Glutamatergic neuron (in vitro differentiated cells): Measurements from ENCODE around the gene ACOX2. TPM values are rescaled to one million over a fixed set of nuclear protein-coding genes. Genes with fewer than 3 reads are reported as not detected.

Source experiments
- DNase-seq: peaks from one replicate; pipeline ENCODE4 v3.0.0; 2022
- H3K27ac Mint-ChIP-seq: one replicate; pipeline ENCODE4 v1.8.0; 2020; ENCODE audit warnings: mild to moderate bottlenecking, mixed read lengths, inconsistent platforms; ENCODE audit not compliant: unreplicated experiment
- H3K27me3 Mint-ChIP-seq: one replicate; pipeline ENCODE4 v1.8.0; 2020; ENCODE audit warnings: mild to moderate bottlenecking, moderate library complexity, mixed read lengths, inconsistent platforms; ENCODE audit not compliant: unreplicated experiment
- H3K36me3 Mint-ChIP-seq: one replicate; pipeline ENCODE4 v1.8.0; 2020; ENCODE audit warnings: mild to moderate bottlenecking, mixed read lengths, inconsistent platforms; ENCODE audit not compliant: unreplicated experiment
- H3K4me1 Mint-ChIP-seq: one replicate; pipeline ENCODE4 v1.8.0; 2020; ENCODE audit warnings: mild to moderate bottlenecking, low read depth, mixed read lengths, inconsistent platforms; ENCODE audit not compliant: unreplicated experiment
- H3K4me3 Mint-ChIP-seq: one replicate; pipeline ENCODE4 v1.8.0; 2020; ENCODE audit warnings: mild to moderate bottlenecking, mixed read lengths, inconsistent platforms; ENCODE audit not compliant: unreplicated experiment
- H3K9me3 Mint-ChIP-seq: one replicate; pipeline ENCODE4 v1.8.0; 2020; ENCODE audit warnings: mild to moderate bottlenecking, moderate library complexity, mixed read lengths, inconsistent platforms; ENCODE audit not compliant: unreplicated experiment
- total RNA-seq: library from RNA; stranded (reverse); fragmentation: NEBNext Ultra II Directional; extraction: Animal tissue kit (Norgen Biotek cat#: 25700); gene quantifications from one replicate; pipeline ENCODE4 v1.2.1, GENCODE V29; 2021; ENCODE audit not compliant: unreplicated experiment
- TF ChIP-seq, protein P1 (sequence below): fragments of 200-600 bp; sonication (generic); IDR thresholded peaks from one replicate; pipeline ENCODE4 v1.5.0; 2021; ENCODE audit not compliant: partially characterized antibody, unreplicated experiment

Gene ACOX2
- total RNA-seq, 1 donor from 2014 or later, result 0.59 TPM

DNA sequence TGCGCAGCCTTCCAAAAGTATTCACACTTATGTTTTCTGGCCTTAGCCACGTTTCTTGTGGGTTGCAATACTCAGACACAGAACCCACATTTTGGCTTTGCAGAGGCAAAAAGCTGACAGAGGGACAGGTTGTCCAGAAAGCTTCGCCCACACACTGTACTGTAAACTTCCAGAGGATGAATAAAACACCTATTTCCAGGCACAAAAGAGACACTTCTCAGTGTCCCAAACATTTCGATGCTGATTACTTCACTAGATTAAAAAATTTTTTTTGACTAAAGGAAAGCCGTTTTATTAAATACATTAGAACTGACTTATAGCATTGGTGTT lies 73.1 kb downstream of the ACOX2 start:
- no peak for DNase-seq
- no peaks in the 10 kb centered on the region for H3K36me3 Mint-ChIP-seq
- H3K4me3 Mint-ChIP-seq, result peak overlapping the region; percentile 12
- H3K27ac Mint-ChIP-seq, result no peak overlapping the region
- TF ChIP-seq, protein P1, sequence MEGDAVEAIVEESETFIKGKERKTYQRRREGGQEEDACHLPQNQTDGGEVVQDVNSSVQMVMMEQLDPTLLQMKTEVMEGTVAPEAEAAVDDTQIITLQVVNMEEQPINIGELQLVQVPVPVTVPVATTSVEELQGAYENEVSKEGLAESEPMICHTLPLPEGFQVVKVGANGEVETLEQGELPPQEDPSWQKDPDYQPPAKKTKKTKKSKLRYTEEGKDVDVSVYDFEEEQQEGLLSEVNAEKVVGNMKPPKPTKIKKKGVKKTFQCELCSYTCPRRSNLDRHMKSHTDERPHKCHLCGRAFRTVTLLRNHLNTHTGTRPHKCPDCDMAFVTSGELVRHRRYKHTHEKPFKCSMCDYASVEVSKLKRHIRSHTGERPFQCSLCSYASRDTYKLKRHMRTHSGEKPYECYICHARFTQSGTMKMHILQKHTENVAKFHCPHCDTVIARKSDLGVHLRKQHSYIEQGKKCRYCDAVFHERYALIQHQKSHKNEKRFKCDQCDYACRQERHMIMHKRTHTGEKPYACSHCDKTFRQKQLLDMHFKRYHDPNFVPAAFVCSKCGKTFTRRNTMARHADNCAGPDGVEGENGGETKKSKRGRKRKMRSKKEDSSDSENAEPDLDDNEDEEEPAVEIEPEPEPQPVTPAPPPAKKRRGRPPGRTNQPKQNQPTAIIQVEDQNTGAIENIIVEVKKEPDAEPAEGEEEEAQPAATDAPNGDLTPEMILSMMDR, result peak; percentile 38
- H3K9me3 Mint-ChIP-seq, result no peaks in the 10 kb centered on the region
- peaks cover 2% of the 10 kb centered on the region for H3K4me1 Mint-ChIP-seq
- no peaks in the 10 kb centered on the region for H3K27me3 Mint-ChIP-seq

- no peaks in the 10 kb centered on the region for H3K27me3 Mint-ChIP-seq
- TF ChIP-seq, protein P1, result peak; percentile 86
- DNase-seq, result peak; percentile 80
- peak overlapping the region; percentile 12 for H3K4me3 Mint-ChIP-seq
- H3K36me3 Mint-ChIP-seq, result no peaks in the 10 kb centered on the region
- H3K9me3 Mint-ChIP-seq, result no peaks in the 10 kb centered on the region
- peaks cover 2% of the 10 kb centered on the region for H3K4me1 Mint-ChIP-seq
- H3K27ac Mint-ChIP-seq, result peak overlapping the region; percentile 49
These were observed 73.6 kb downstream of the ACOX2 start for GRCh38 chr3:58463181-58463941.

DNA sequence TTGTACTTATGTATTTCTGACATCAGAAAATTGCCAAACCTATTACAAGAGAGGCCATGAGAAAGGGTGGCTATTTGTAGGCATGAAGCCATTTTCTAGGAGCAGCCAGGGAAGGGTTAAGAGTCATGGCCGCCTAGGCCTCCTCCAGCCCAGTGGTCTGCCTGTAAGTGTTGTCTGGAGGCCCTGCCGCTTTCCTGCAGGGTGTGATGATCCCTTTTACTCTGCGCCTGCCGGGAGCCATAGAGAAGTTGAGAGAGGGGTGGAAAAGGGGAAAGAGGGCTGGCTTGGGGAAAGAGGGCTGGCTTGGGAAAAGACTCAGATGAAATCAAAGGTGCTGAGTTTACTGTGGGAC lies 74.2 kb downstream of the ACOX2 start:
- Mint-ChIP-seq H3K27me3 (peaks cover 1% of the 10 kb centered on the region), H3K36me3 (no peaks in the 10 kb centered on the region), H3K27ac (peak overlapping the region; percentile 49), H3K9me3 (no peaks in the 10 kb centered on the region), H3K4me3 (no peak overlapping the region), H3K4me1 (peaks cover 2% of the 10 kb centered on the region)
- TF ChIP-seq, protein P1, result no peak
- DNase-seq, result no peak

DNA sequence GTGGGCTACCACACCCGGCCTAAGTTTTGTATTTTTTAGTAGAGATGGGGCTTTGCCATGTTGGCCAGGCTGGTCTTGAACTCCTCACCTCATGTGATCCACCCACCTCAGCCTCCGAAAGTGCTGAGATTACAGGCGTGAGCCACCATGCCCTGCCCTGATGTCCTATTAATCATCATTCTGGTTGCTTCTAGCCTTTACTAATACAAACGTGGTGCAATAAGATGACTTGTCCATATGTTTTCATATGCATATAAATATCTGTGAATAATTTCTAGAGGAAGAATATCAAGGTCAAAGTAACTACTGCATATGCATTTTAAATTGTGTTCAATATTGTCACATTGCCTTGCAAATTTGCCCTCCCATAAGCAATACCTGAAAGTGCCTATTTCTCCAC lies 77.8 kb downstream of the ACOX2 start:
- TF ChIP-seq, protein P1, result no peak
- H3K36me3 Mint-ChIP-seq, result peaks cover 5% of the 10 kb centered on the region
- H3K27me3 Mint-ChIP-seq, result peaks cover 1% of the 10 kb centered on the region
- H3K9me3 Mint-ChIP-seq, result no peaks in the 10 kb centered on the region
- H3K4me3 Mint-ChIP-seq, result no peak overlapping the region
- H3K27ac Mint-ChIP-seq, result no peak overlapping the region
- no peak for DNase-seq
- peaks cover 2% of the 10 kb centered on the region for H3K4me1 Mint-ChIP-seq

Other genes with a start within 250 kb of the ACOX2 start
- 18.4 TPM for gene RPP14, start 230.9 kb downstream of the ACOX2 start, total RNA-seq
- gene HTD2, start 230.7 kb downstream of the ACOX2 start, total RNA-seq, result 7.4 TPM
- gene PXK, start 204.3 kb downstream of the ACOX2 start, total RNA-seq, result 14.0 TPM
- gene PDHB, start 103.4 kb downstream of the ACOX2 start, total RNA-seq, result 67.6 TPM
- 21.1 TPM for gene KCTD6, start 45.1 kb downstream of the ACOX2 start, total RNA-seq
- gene FAM107A, start 40.2 kb upstream of the ACOX2 start, total RNA-seq, result not detected
- gene FAM3D, start 129.6 kb upstream of the ACOX2 start, total RNA-seq, result not detected